ENCODE data around the gene CAMTA1.

The CAMTA1 gene

DNA sequence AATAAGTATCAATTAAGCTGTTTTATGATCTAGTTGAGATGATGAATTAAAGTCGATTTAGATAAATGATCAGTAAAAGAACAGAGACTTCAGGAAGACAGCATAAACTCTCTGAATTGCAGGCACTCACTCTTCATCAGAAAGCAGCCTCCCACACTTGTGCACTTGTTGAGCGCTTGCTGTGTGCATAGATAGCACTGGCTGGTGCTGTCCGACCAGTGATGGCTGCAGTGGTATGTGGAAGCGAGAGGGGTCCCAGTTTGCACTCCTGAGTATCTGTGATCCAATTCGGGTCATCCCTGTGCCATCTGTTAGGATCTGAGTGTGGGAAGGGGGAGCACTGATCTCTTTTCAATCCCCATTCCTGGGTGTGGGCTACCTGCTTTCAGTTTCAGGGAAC is 137.8 kb downstream of the CAMTA1 start:
- Histone ChIP-seq H3K27ac (no peak overlapping the region), H3K27me3 (no peaks in the 10 kb centered on the region), H3K4me1 (peaks cover 6 to 73% (median 57%) of the 10 kb centered on the region in 10 experiments; a peak in 18 of 20 replicates), H4K20me1 (no peaks in the 10 kb centered on the region), H3K9me3 (replicated peaks in 1 of 11) (peaks cover 18 to 28% (median 22%) of the 10 kb centered on the region in 11 experiments), H3K4me3 (no peak overlapping the region), H3K36me3 (no peaks in the 10 kb centered on the region), H3K4me2 (peak overlapping the region in 9 of 11 experiments; percentile 12 to 74 (median 50); a peak in 14 of 22 replicates), H3K9ac (no peak overlapping the region)
- no peak for TF ChIP-seq Cebpa-rat (IDR thresholded peaks at IDR 0.05)

DNA sequence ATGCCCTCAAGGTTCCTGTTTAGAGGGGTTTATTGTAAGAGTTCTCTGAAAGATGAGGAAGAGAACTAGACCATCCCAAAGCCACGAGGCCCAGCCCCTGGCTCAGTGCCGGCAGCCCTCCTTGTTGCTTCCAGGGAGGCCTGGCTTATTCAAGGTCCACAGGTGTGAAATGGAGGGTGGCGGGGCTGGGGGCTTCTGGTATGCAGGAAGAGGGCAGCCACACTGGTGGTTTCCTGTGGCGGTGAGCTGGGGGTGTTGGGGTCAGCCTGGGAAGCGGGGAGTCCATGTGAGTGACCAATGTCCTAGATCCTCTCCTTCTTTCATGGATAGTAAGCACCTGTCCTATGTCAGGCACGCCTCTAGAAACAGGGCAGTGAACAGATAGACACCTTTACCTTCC is 138.2 kb downstream of the CAMTA1 start:
- peaks cover 18 to 28% (median 22%) of the 10 kb centered on the region in 11 experiments for H3K9me3 ChIP-seq (replicated peaks in 1 of 11)
- peak overlapping the region in 9 of 11 experiments; percentile 12 to 74 (median 50); a peak in 14 of 22 replicates for H3K4me2 ChIP-seq
- peaks cover 6 to 69% (median 53%) of the 10 kb centered on the region in 10 experiments; a peak in 18 of 20 replicates for H3K4me1 ChIP-seq
- H3K36me3 ChIP-seq, result no peaks in the 10 kb centered on the region
- no peak overlapping the region for H3K27ac ChIP-seq
- no peak overlapping the region for H3K4me3 ChIP-seq
- H4K20me1 ChIP-seq, result no peaks in the 10 kb centered on the region
- H3K27me3 ChIP-seq, result no peaks in the 10 kb centered on the region
- no peak overlapping the region for H3K9ac ChIP-seq
- no peak for TF ChIP-seq Cebpa-rat (IDR thresholded peaks at IDR 0.05)

DNA sequence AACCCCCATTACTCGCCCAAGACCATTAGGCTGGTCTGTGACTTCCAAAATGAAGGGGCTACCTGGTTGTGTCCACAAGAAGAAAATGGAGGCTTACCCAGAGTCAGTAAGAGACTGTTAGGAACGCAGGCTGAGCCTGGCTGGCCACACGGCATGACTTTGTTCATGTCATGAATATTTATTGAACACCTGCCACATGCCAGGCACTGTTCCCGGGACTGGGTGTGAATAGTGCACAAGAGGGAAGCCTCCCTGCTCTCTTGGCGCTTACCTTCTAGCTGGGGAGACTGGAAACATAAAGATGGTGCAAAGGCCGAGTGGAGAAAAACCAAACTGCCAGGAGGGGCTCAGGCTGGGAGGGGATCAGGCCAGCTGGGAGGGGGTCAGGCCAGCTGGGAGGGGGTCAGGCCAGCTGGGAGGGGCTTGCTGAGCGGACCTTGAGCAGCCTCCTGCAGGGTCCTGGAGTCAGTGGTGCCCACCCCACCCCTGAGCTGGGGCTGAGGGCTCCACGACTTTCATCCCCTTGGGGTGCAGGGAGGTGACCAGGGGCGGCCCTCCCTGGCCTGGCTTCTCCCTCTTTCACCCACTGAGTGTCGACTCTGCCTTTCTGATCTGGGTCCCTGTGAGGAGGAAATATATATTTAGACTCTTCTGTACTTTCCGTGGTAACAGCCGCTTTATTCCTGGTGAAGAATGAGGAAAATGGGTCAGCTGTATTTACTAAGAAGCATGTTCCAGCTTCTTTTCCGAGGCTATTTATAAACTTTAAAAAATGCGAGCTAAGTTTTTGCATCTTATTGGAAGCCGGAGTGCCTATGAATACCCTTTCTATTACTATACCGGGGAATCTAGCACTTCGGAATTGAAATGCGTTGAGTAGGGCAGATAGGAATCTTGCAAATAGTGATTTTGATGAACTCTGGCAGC is 139.0 kb downstream of the CAMTA1 start:
- H3K27me3 ChIP-seq, result no peaks in the 10 kb centered on the region
- no peaks in the 10 kb centered on the region for H3K36me3 ChIP-seq
- no peak overlapping the region for H3K27ac ChIP-seq
- peaks cover 18 to 28% (median 22%) of the 10 kb centered on the region in 11 experiments for H3K9me3 ChIP-seq (replicated peaks in 1 of 11)
- peaks cover 0 to 61% (median 45%) of the 10 kb centered on the region in 10 experiments; a peak in 16 of 20 replicates for H3K4me1 ChIP-seq
- H3K4me3 ChIP-seq, result no peak overlapping the region
- TF ChIP-seq Cebpa-rat (IDR thresholded peaks at IDR 0.05), result no peak
- peak overlapping the region in 9 of 11 experiments; percentile 1 to 74 (median 50); a peak in 16 of 22 replicates for H3K4me2 ChIP-seq
- no peak overlapping the region for H3K9ac ChIP-seq
- no peaks in the 10 kb centered on the region for H4K20me1 ChIP-seq

DNA sequence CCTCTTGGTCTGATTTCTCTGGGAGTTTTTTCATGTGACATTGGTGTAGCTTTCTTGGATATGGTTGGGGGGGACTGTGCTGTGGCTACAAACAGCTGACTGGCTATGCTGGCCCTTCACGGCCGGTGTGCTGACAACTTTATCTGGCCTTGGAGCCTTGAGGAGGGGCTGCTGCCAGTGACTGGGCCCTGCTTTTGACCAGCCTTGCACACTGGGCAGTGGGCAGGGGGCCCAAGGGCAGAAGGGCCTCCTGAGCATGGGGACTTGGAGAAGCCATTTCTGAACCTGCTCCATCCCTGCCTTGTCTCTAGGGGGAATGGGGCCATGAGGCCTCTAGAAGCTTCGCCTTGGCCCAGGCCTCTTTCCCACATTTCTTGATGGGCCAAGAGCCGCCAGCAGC is 139.6 kb downstream of the CAMTA1 start:
- no peaks in the 10 kb centered on the region for H3K36me3 ChIP-seq
- peaks cover 0 to 56% (median 41%) of the 10 kb centered on the region in 10 experiments; a peak in 16 of 20 replicates for H3K4me1 ChIP-seq
- H3K4me2 ChIP-seq, result peak overlapping the region in 9 of 11 experiments; percentile 1 to 74 (median 50); a peak in 15 of 22 replicates
- peaks cover 18 to 24% (median 21%) of the 10 kb centered on the region in 11 experiments for H3K9me3 ChIP-seq (replicated peaks in 1 of 11)
- H3K27ac ChIP-seq, result no peak overlapping the region
- no peaks in the 10 kb centered on the region for H4K20me1 ChIP-seq
- H3K4me3 ChIP-seq, result no peak overlapping the region
- no peak overlapping the region for H3K9ac ChIP-seq
- TF ChIP-seq Cebpa-rat (IDR thresholded peaks at IDR 0.05), result no peak
- no peaks in the 10 kb centered on the region for H3K27me3 ChIP-seq

DNA sequence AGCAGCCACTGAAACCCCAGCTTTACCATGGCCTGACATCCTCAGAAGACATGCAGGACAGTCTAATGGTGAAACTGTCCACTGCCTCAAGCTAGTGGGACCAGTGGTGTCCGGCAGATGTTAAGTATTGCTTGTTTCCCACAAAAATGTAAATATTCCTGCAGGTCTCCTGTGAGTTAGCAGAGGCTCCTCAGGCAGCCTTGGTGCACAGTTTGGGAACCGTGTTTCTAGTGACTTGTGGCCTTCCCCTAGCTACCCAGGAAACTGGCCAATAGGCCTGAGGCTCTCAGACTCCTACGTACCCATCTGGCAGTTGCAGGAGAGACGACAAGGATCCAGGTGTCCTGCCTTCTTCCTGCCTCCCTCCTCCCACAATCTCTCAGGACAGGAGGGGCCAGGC is 142.4 kb downstream of the CAMTA1 start:
- no peaks in the 10 kb centered on the region for H4K20me1 ChIP-seq
- H3K4me2 ChIP-seq, result no peak overlapping the region
- peaks cover 7 to 68% (median 51%) of the 10 kb centered on the region in 10 experiments; a peak in 18 of 20 replicates for H3K4me1 ChIP-seq
- H3K9ac ChIP-seq, result no peak overlapping the region
- no peaks in the 10 kb centered on the region for H3K9me3 ChIP-seq (replicated peaks in 1 of 11)
- H3K36me3 ChIP-seq, result no peaks in the 10 kb centered on the region
- no peak overlapping the region for H3K27ac ChIP-seq
- no peak for TF ChIP-seq Cebpa-rat (IDR thresholded peaks at IDR 0.05)
- H3K4me3 ChIP-seq, result no peak overlapping the region
- no peaks in the 10 kb centered on the region for H3K27me3 ChIP-seq

DNA sequence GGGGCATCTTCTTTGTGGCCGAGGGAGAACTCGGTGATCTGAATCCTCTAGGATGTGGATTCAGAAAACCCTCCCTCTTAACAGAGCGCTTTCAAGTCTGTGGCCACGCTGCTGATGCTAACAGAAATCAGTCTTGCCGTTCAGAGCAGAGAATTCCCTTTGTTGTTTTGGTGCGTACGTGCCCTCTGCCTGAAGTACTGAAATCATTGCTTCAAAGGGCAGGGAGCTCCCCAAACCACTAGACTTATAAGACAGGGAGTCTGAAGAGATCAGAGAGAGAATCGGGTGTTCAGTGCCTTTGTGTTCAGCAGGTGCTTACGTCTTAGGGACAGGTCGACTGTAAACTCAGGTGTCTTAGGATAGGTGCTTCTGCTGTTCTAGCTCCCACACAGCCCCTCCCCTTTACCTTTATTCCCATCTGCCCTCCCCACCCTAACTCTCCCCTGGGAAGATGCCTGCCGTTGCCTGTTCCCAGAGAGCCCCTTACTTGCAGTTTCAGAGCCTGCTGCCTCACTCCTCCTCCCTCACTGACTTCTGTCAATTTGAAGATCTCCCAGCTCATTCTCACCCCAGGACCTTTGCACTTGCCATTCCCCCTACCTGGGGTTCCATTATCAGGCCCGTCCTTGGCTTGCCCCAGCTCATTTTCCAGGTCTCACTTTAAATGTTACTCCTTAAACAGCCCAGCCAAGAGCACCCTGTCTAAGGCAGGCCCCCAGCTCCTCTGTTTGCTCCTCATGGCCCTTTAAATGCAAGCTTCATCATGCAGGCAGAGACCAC is 143.0 kb downstream of the CAMTA1 start:
- no peaks in the 10 kb centered on the region for H3K36me3 ChIP-seq
- no peaks in the 10 kb centered on the region for H4K20me1 ChIP-seq
- H3K27ac ChIP-seq, result no peak overlapping the region
- H3K4me2 ChIP-seq, result no peak overlapping the region
- H3K4me3 ChIP-seq, result no peak overlapping the region
- TF ChIP-seq Cebpa-rat (IDR thresholded peaks at IDR 0.05), result no peak
- peaks cover 7 to 61% (median 44%) of the 10 kb centered on the region in 10 experiments; a peak in 18 of 20 replicates for H3K4me1 ChIP-seq
- H3K27me3 ChIP-seq, result no peaks in the 10 kb centered on the region
- H3K9me3 ChIP-seq (replicated peaks in 1 of 11), result no peaks in the 10 kb centered on the region
- H3K9ac ChIP-seq, result no peak overlapping the region

DNA sequence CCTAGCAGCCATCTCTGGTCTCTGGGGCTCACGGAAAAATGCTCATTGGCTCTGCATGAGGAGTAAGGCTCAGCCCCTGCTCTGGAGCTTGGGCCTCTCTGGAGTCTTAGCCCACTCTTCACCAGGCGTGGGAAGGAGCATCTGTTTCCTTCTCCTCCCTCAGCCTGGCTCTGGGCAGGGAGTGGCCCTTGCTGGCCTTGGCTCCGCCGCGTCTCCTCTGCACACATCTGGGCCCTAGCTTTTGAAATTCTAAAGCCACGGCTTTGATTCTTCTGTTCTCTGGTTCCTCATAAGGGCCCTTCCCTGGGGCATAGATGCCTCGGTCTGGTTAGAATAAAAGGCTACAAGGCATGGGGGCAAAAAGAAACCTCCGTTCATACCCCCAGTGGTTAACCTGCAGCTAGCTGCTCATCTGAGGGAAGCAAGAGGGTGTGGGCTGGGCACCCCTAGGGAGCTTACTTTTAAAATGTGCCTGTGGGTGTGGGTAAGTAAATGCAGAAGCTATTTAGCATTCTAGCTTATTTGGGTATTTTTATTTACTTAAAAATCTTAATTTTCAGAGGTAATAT is 145.6 kb downstream of the CAMTA1 start:
- H3K27me3 ChIP-seq, result peaks cover 17 to 25% (median 20%) of the 10 kb centered on the region in 11 experiments
- no peak overlapping the region for H3K4me3 ChIP-seq
- peak overlapping the region in 10 of 11 experiments; percentile 20 to 68 (median 54); a peak in 21 of 22 replicates for H3K4me2 ChIP-seq

DNA sequence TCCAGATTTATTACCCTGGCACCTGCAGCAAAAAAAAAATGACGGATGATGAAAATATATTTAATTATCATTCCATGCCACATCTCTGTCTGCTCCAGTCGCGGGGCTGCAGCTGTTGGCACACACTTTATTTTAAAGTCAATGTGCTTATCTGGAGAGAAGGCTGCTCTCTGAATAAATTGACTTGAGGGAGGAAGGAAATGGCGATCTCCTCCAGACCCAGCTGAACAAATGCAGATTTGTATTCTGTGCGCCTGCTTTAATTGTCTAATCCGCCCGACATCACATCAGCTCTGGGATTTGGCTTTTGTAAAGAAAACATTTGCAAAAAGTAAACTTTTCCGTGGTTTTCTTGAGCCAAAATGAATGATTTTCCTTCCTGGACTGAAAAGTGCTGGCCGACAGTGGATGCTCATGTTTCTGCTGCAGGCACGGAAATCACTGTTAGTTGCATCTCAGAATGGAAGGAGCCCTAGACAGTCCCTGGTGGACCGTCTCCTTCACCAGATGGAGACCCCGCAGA is 150.2 kb downstream of the CAMTA1 start:
- no peak overlapping the region for H3K9ac ChIP-seq
- H3K27me3 ChIP-seq, result peaks cover 24 to 40% (median 34%) of the 10 kb centered on the region in 11 experiments
- no peak overlapping the region for H3K4me3 ChIP-seq
- no peak overlapping the region for H3K27ac ChIP-seq
- 0 out of 22 replicates have a peak, but pooled peaks cover 0 to 6% (median 0%) of the 10 kb centered on the region in 11 experiments for H3K9me3 ChIP-seq (replicated peaks in 1 of 11)
- no peak for TF ChIP-seq Cebpa-rat (IDR thresholded peaks at IDR 0.05)
- peak overlapping the region in 4 of 11 experiments; percentile 10 to 26 (median 19); a peak in 5 of 22 replicates for H3K4me2 ChIP-seq
- no peaks in the 10 kb centered on the region for H3K36me3 ChIP-seq
- peaks cover 7 to 33% (median 21%) of the 10 kb centered on the region in 10 experiments; a peak in 18 of 20 replicates for H3K4me1 ChIP-seq
- H4K20me1 ChIP-seq, result peaks cover 0 to 9% (median 0%) of the 10 kb centered on the region in 11 experiments; a peak in 1 of 22 replicates

More for the DNA sequence above, 145.6 kb downstream of the CAMTA1 start:
- no peak overlapping the region for H3K27ac ChIP-seq
- TF ChIP-seq Cebpa-rat (IDR thresholded peaks at IDR 0.05), result no peak
- no peak overlapping the region for H3K9ac ChIP-seq
- no peaks in the 10 kb centered on the region for H3K36me3 ChIP-seq
- no peaks in the 10 kb centered on the region for H3K9me3 ChIP-seq (replicated peaks in 1 of 11)
- H4K20me1 ChIP-seq, result peaks cover 0 to 9% (median 0%) of the 10 kb centered on the region in 11 experiments; a peak in 1 of 22 replicates
- peaks cover 7 to 46% (median 24%) of the 10 kb centered on the region in 10 experiments; a peak in 18 of 20 replicates for H3K4me1 ChIP-seq

Data from BLaER1 treated with 17β-estradiol and CSF1 and Interleukin-3, amounts not matched to agents 10 nM and 100 nM (cell line).